ENCODE results near the gene NELFA. TPM values are rescaled to one million over a fixed set of nuclear protein-coding genes. Genes with fewer than 3 reads are reported as not detected.
"Not testable (repeated sequence)": the region's sequence is repeated elsewhere in the genome, so short reads cannot be mapped to it uniquely, and the experiment has no call there.

NELFA gene
- total RNA-seq, 1 donor from 2014 or later = 55.2 TPM

DNA sequence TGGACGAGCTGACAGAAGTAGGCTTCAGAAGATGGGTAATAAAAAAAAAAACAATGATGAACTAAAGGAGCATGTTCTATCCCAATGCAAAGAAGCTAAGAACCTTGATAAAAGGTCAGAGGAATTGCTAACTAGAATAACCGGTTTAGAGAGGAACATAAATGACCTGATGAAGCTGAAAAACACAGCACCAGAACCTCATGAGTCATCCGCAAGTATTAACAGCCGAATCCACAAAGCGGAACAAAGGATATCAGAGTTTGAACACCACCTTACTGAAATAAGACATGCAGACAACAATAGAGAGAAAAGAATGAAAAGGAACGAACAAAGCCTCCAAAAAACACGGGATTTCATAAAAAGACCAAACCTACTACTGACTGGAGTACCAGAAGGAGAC, 10.5 kb downstream of the NELFA start:
- Mint-ChIP-seq H3K9me3 (peaks cover 37% of the 10 kb centered on the region), H3K27ac (ENCODE audit: unreplicated experiment) (no peak overlapping the region), H3K27me3 (ENCODE audit: low read depth) (no peaks in the 10 kb centered on the region), H3K4me3 (no peak overlapping the region), H3K36me3 (ENCODE audit: low read depth) (peaks cover 75% of the 10 kb centered on the region), H3K4me1 (peaks cover 6% of the 10 kb centered on the region)
- DNase-seq (ENCODE audit: low read depth, low spot score) = no peak
- TF ChIP-seq, protein P1, sequence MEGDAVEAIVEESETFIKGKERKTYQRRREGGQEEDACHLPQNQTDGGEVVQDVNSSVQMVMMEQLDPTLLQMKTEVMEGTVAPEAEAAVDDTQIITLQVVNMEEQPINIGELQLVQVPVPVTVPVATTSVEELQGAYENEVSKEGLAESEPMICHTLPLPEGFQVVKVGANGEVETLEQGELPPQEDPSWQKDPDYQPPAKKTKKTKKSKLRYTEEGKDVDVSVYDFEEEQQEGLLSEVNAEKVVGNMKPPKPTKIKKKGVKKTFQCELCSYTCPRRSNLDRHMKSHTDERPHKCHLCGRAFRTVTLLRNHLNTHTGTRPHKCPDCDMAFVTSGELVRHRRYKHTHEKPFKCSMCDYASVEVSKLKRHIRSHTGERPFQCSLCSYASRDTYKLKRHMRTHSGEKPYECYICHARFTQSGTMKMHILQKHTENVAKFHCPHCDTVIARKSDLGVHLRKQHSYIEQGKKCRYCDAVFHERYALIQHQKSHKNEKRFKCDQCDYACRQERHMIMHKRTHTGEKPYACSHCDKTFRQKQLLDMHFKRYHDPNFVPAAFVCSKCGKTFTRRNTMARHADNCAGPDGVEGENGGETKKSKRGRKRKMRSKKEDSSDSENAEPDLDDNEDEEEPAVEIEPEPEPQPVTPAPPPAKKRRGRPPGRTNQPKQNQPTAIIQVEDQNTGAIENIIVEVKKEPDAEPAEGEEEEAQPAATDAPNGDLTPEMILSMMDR (conservative IDR thresholded peaks at IDR 0.05) = no peak

DNA sequence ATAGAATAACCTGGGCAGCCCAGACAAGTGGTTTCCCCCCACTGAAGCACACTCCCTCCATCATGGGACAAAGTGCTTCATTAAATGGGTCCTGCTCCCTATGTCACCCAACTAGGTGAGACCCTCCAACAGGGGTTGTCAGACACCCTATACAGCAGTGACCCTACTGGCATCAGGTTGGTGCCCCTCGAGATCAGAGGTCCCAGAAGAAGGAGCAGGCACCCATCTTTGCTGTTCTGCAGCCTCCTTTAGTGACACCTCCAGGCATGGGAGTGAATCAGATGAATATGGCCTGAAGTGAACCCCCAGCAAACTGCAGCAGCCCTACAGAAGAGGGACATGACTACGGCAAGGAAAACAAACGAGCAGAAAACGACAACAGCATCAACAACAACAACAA, 11.1 kb downstream of the NELFA start:
- H3K4me3 Mint-ChIP-seq = no peak overlapping the region
- TF ChIP-seq, protein P1 (conservative IDR thresholded peaks at IDR 0.05) = no peak
- H3K36me3 Mint-ChIP-seq (ENCODE audit: low read depth) = peaks cover 69% of the 10 kb centered on the region
- H3K9me3 Mint-ChIP-seq = peaks cover 37% of the 10 kb centered on the region
- no peak for DNase-seq (ENCODE audit: low read depth, low spot score)
- no peak overlapping the region for H3K27ac Mint-ChIP-seq (ENCODE audit: unreplicated experiment)
- no peaks in the 10 kb centered on the region for H3K27me3 Mint-ChIP-seq (ENCODE audit: low read depth)
- peaks cover 6% of the 10 kb centered on the region for H3K4me1 Mint-ChIP-seq

DNA sequence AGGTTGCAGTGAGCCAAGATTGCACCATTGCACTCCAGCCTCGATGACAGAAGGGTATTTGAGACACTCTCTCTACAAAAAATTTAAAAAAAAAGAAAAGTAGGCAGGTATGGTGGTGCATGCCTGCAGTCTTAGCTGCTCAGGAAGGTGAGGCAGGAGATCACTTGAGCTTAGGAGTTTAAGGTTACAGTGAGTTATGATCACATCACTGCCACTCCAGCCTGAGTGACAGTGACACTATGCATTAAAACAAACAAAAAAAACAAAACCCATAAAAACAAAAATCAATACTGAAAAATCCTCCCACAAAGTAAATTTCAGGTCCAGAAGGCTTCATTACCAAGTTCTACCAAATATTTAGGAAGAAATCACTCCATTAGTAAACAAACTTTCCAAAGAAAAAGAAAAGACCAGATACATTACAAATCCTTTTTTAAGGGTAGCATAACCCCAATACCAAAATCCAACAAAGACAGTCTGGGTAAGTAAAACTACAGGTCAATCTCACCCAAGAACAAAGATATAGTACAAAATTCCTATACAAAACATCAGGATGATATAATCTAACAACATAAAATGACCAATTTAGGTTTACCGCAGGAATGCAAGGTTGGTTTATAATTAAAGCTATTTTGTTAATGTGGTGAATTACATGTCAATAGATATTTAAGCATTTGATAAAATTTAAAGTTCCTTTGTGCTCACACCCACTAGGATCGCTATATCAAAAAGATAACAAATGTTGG, 11.7 kb downstream of the NELFA start:
- DNase-seq (ENCODE audit: low read depth, low spot score) = no peak
- Mint-ChIP-seq H3K27ac (ENCODE audit: unreplicated experiment) (no peak overlapping the region), H3K27me3 (ENCODE audit: low read depth) (no peaks in the 10 kb centered on the region), H3K4me1 (peaks cover 6% of the 10 kb centered on the region), H3K36me3 (ENCODE audit: low read depth) (peaks cover 62% of the 10 kb centered on the region), H3K4me3 (no peak overlapping the region), H3K9me3 (peaks cover 37% of the 10 kb centered on the region)
- TF ChIP-seq, protein P1 (conservative IDR thresholded peaks at IDR 0.05) = no peak

DNA sequence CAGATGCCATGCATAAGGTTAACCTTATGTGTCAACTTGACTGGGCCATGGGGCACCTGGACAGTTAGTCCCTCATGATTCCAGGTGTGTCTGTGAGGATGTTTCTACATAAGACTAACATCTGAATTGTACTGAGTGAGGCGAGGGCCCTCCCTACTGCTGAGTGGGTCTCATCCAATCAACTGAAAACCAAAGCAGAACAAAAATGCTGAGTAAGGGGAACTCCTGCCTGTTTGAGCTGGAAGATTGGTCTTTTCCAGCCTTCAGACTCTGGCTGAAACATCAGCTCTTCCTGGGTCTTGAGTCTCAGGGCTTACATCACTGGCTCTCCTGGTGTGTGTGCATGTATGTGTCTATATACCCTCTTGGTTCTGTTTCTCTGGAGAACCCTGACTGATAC, 13.8 kb downstream of the NELFA start:
- TF ChIP-seq, protein P1 (conservative IDR thresholded peaks at IDR 0.05) = no peak

DNA sequence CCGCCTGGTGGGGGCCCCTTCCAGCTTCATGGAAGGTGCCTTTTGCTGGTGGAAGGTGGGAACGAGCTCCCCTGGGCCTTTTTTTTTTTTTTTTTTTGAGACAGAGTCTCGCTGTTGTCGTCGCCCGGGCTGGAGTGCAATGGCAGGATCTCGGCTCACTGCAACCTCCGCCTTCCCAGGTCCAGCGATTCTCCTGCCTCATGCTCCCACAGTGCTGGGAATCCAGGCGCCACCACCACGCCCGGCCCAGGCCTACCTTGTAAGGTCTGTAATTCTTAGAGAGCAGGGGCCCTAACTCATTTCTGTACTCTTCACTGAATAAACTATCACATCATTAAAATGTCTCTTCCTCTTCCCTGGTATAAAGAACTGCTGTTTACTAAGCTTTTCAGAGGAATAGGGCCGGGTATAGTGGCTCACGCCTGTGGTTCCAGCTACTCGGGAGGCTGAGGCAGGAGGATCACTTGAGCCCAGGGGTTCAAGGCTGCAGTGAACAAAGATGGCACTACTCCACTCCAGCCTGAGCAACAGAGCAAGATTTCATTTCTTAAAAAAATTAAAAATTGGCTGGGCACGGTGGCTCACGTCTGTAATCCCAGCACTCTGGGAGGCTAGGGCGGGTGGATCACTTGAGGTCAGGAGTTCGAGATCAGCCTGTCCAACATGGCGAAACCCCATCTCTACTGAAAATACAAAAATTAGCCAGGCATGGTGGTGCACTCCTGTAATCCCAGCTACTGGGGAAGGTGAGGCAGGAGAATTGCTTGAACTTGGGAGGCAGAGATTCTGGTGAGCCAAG, 14.9 kb downstream of the NELFA start:
- not testable (repeated sequence) for H3K27me3 Mint-ChIP-seq (ENCODE audit: low read depth); DNase-seq (ENCODE audit: low read depth, low spot score); H3K4me1 Mint-ChIP-seq; H3K4me3 Mint-ChIP-seq; H3K27ac Mint-ChIP-seq (ENCODE audit: unreplicated experiment)
- peaks cover 21% of the 10 kb centered on the region for H3K9me3 Mint-ChIP-seq
- H3K36me3 Mint-ChIP-seq (ENCODE audit: low read depth) = peaks cover 43% of the 10 kb centered on the region

More for the DNA sequence above, 13.8 kb downstream of the NELFA start:
- DNase-seq (ENCODE audit: low read depth, low spot score) = no peak
- Mint-ChIP-seq H3K27ac (ENCODE audit: unreplicated experiment) (no peak overlapping the region), H3K4me1 (peaks cover 1% of the 10 kb centered on the region), H3K27me3 (ENCODE audit: low read depth) (no peaks in the 10 kb centered on the region), H3K9me3 (peaks cover 30% of the 10 kb centered on the region), H3K4me3 (no peak overlapping the region), H3K36me3 (ENCODE audit: low read depth) (peaks cover 54% of the 10 kb centered on the region)

DNA sequence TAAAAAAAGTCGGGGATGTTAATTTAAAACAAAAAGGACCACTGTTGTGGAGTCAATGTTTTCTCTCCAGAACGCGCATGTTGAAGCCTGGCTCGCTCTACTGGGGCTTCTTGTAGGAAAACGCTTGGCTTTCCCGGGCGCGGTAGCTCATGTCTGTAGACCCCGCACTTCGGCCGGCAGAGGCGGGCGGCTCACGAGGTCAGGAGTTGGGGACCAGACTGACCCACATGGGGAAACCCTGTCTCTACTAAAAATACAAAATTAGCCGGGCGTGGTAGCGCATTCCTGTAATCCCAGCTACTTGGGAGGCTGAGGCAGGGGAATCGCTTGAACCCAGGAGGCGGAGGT, 15.6 kb downstream of the NELFA start:
- Mint-ChIP-seq H3K4me3 (no peak overlapping the region), H3K9me3 (peaks cover 15% of the 10 kb centered on the region), H3K36me3 (ENCODE audit: low read depth) (peaks cover 36% of the 10 kb centered on the region), H3K27me3 (ENCODE audit: low read depth) (no peaks in the 10 kb centered on the region), H3K27ac (ENCODE audit: unreplicated experiment) (no peak overlapping the region), H3K4me1 (no peaks in the 10 kb centered on the region)
- no peak for DNase-seq (ENCODE audit: low read depth, low spot score)
- TF ChIP-seq, protein P1 (conservative IDR thresholded peaks at IDR 0.05) = no peak
